Measurements from ENCODE around the gene HIP1. TPM values are rescaled to one million over a fixed set of nuclear protein-coding genes. Genes with fewer than 3 reads are reported as not detected.

Gene HIP1
- total RNA-seq, 1 donor from 2014 or later, result 30.9 TPM

DNA sequence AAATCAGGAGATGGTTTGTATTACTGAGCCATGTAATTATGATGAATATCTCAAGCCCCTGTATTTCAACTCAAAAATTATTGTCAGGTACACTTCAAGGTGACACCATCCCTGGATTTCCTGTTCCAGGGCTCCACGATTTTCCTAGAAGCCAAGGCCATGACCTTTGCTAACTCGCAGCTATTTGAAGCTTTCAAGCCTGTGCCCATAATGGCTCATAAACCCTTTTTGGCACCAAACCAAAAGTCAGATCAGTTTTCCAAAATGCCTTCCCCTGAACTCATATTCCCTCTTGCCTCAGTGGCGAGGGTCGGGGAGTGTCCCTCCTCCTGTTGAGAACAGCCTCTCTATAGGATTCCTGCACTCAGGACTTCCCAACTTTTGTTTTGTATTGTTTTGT is 70.8 kb downstream of the HIP1 start:
- no peak for DNase-seq (ENCODE audit: low spot score in 2 of 2, unreplicated experiment in 2 of 2)
- Mint-ChIP-seq H3K27me3 (ENCODE audit: low read depth) (no peaks in the 10 kb centered on the region), H3K36me3 (no peaks in the 10 kb centered on the region), H3K27ac (no peak overlapping the region), H3K4me1 (peaks cover 4% of the 10 kb centered on the region), H3K9me3 (no peaks in the 10 kb centered on the region), H3K4me3 (no peak overlapping the region)
- TF ChIP-seq, protein P1, sequence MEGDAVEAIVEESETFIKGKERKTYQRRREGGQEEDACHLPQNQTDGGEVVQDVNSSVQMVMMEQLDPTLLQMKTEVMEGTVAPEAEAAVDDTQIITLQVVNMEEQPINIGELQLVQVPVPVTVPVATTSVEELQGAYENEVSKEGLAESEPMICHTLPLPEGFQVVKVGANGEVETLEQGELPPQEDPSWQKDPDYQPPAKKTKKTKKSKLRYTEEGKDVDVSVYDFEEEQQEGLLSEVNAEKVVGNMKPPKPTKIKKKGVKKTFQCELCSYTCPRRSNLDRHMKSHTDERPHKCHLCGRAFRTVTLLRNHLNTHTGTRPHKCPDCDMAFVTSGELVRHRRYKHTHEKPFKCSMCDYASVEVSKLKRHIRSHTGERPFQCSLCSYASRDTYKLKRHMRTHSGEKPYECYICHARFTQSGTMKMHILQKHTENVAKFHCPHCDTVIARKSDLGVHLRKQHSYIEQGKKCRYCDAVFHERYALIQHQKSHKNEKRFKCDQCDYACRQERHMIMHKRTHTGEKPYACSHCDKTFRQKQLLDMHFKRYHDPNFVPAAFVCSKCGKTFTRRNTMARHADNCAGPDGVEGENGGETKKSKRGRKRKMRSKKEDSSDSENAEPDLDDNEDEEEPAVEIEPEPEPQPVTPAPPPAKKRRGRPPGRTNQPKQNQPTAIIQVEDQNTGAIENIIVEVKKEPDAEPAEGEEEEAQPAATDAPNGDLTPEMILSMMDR (IDR thresholded peaks at IDR 0.05; ENCODE audit: unreplicated experiment), result no peak

DNA sequence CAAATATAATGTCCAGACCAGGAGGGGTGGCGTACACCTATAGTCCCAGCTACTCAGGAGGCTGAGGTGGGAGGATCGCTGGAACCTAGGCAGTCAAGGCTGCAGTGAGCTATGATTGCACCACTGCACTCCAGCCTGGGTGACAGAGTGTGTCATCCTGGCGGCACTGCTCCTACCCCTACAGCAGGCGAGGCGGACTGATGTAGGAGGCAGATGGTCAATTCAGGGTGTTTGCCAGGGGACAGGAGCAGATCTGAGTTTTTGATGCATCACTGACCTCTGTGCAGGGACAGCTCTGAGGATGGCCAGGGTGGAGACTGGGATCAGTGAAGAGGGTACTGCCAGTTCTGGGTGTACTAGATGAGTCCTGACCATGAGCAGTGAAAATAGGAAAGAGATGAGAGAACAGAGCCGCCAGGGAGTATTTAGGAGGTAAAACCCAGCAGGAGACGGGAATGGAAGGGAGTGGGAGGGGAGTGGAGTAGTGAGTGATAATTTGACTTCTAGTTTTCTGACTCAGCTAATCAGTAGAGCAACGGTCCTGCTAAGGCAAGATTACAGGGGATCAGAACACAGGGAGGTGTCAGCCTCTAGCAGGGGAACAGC is 75.3 kb downstream of the HIP1 start:
- Mint-ChIP-seq H3K4me1 (peaks cover 9% of the 10 kb centered on the region), H3K36me3 (no peaks in the 10 kb centered on the region), H3K9me3 (no peaks in the 10 kb centered on the region), H3K4me3 (no peak overlapping the region), H3K27me3 (ENCODE audit: low read depth) (no peaks in the 10 kb centered on the region), H3K27ac (no peak overlapping the region)
- TF ChIP-seq, protein P1 (IDR thresholded peaks at IDR 0.05; ENCODE audit: unreplicated experiment), result no peak
- no peak for DNase-seq (ENCODE audit: low spot score in 2 of 2, unreplicated experiment in 2 of 2)

DNA sequence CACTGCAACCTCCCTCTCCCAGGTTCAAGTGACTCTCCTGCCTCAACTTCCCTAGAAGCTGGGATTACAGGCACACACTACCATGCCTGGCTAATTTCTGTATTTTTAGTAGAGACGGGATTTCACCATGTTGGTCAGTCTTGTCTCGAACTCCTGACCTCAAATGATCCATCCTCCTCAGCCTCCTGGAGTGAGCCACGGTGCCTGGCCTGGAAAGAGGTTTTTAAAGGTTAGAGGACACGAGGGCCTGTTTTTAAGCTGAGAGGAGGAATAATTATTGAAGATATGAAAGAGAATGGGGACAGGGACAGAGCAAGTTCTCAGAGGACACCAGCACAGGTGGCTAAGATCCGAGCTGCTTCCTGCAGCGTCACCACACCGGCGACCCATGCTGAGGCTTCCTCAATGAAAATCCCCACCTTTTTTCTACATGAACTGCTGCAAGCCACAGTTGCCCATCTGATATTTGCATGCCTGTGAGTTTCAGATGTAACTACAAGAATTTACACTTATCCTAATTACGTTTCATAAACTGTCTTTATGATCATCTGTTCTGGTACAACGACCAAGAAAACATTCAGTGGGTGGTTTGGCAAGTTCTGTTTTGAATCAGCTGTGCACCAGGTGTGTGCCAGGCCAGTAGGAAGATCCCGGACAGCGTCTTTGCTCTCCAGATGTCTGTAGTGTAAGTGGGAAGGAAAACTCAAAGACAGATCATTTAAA is 76.0 kb downstream of the HIP1 start:
- no peak for DNase-seq (ENCODE audit: low spot score in 2 of 2, unreplicated experiment in 2 of 2)
- Mint-ChIP-seq H3K36me3 (no peaks in the 10 kb centered on the region), H3K27me3 (ENCODE audit: low read depth) (no peaks in the 10 kb centered on the region)

DNA sequence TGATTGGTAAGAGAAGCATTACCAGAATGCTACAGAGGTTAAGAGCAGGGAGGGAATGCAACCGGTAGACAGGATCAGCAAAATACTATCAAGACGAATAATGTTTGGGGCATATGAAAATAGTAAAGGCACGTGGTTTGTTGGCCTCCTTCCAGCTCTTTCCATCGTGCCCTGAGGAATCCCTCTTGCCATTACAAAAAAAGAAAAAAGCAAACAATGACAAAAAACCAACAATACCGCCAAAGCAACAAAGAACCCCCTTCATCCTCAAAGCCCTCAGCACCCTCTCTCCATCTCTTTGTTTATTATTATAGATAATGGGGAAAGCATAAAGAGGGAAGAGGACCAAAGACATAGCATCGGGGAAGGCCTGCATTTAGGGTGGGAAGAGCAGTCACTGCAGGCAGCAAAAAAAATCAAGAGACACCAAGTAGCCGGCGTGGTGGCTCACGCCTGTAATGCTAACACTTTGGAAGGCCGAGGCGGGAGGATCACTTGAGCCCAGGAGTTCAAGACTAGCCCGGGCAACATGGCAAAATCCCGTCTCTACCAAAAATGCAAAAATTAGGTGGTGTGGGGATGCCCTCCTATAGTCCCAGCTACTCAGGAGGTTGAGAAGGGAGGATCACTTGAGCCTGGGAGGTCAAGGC is 78.0 kb downstream of the HIP1 start:
- H3K4me1 Mint-ChIP-seq, result peaks cover 4% of the 10 kb centered on the region
- no peaks in the 10 kb centered on the region for H3K9me3 Mint-ChIP-seq
- H3K4me3 Mint-ChIP-seq, result no peak overlapping the region
- TF ChIP-seq, protein P1 (IDR thresholded peaks at IDR 0.05; ENCODE audit: unreplicated experiment), result no peak
- DNase-seq (ENCODE audit: low spot score in 2 of 2, unreplicated experiment in 2 of 2), result no peak
- no peaks in the 10 kb centered on the region for H3K36me3 Mint-ChIP-seq
- H3K27ac Mint-ChIP-seq, result peak overlapping the region; percentile 37
- H3K27me3 Mint-ChIP-seq (ENCODE audit: low read depth), result no peaks in the 10 kb centered on the region

More for the DNA sequence above, 76.0 kb downstream of the HIP1 start:
- Mint-ChIP-seq H3K4me3 (no peak overlapping the region), H3K27ac (no peak overlapping the region), H3K4me1 (peaks cover 5% of the 10 kb centered on the region), H3K9me3 (no peaks in the 10 kb centered on the region)
- TF ChIP-seq, protein P1 (IDR thresholded peaks at IDR 0.05; ENCODE audit: unreplicated experiment), result no peak

DNA sequence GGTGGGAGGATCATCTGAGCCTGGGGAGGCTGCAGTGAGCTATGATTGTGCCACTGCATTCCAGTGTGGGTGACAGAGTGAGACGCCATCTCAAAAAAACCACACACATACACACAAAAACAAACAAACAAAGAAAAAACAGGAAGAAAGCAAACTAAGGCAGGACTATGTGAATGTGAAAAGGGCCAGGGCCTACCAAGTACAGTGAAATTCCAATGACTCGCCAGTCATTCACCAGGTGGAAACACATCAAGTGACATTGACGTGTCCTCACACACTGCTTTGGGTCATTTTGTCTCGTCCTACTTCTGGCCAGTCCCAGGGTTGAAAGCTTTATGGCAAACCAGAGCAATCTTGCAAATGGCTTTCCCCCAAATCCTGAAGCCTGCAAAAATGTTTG is 79.9 kb downstream of the HIP1 start:
- Mint-ChIP-seq H3K27me3 (ENCODE audit: low read depth) (no peaks in the 10 kb centered on the region), H3K4me1 (peaks cover 4% of the 10 kb centered on the region), H3K27ac (no peak overlapping the region), H3K4me3 (no peak overlapping the region), H3K36me3 (no peaks in the 10 kb centered on the region), H3K9me3 (no peaks in the 10 kb centered on the region)
- DNase-seq (ENCODE audit: low spot score in 2 of 2, unreplicated experiment in 2 of 2), result no peak
- TF ChIP-seq, protein P1 (IDR thresholded peaks at IDR 0.05; ENCODE audit: unreplicated experiment), result no peak
